ENCODE results near the gene ACSF3.

Gene ACSF3

GRCh38 chr16:89138843-89139520, 45.3 kb downstream of the ACSF3 start:
- H3K27me3 Mint-ChIP-seq = no peaks in the 10 kb centered on the region
- H3K4me3 Mint-ChIP-seq = no peak overlapping the region
- H3K4me1 Mint-ChIP-seq (ENCODE audit: low read depth) = peaks cover 2% of the 10 kb centered on the region
- H3K36me3 Mint-ChIP-seq (ENCODE audit: low read depth) = peaks cover 60% of the 10 kb centered on the region
- H3K27ac Mint-ChIP-seq = no peak overlapping the region
- H3K9me3 Mint-ChIP-seq = no peaks in the 10 kb centered on the region
- DNase-seq = no peak

DNA sequence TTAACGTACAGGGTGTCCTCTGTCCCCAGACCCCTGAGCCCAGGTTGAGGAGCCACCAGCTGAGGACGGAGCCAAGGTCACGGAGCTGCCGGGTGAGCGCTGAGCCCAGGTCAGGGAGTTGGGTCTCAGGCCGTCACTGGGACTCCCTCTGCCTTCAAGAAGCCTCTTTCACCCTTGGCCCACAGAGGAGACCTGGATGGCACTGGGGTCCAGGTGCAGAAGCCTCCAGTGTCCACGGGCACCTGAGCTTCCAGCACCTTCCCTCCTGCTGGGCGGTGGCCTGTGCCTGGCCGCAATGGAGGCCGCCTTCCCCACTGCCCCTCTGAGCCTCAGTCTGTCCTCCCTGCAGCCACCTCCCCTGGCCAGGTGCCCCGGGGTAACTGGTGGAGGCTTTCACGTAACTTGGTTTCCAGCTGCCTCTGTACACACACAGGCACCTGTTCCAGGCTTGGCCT, 46.3 kb downstream of the ACSF3 start:
- no peak for DNase-seq
- no peaks in the 10 kb centered on the region for H3K27me3 Mint-ChIP-seq
- H3K9me3 Mint-ChIP-seq = no peaks in the 10 kb centered on the region
- peaks cover 55% of the 10 kb centered on the region for H3K36me3 Mint-ChIP-seq (ENCODE audit: low read depth)
- no peak overlapping the region for H3K4me3 Mint-ChIP-seq
- H3K27ac Mint-ChIP-seq = no peak overlapping the region
- H3K4me1 Mint-ChIP-seq (ENCODE audit: low read depth) = no peaks in the 10 kb centered on the region

GRCh38 chr16:89140401-89140800, 46.7 kb downstream of the ACSF3 start:
- no peaks in the 10 kb centered on the region for H3K4me1 Mint-ChIP-seq (ENCODE audit: low read depth)
- H3K27me3 Mint-ChIP-seq = no peaks in the 10 kb centered on the region
- DNase-seq = no peak
- H3K27ac Mint-ChIP-seq = no peak overlapping the region
- no peak overlapping the region for H3K4me3 Mint-ChIP-seq
- no peaks in the 10 kb centered on the region for H3K9me3 Mint-ChIP-seq
- H3K36me3 Mint-ChIP-seq (ENCODE audit: low read depth) = peaks cover 56% of the 10 kb centered on the region

GRCh38 chr16:89140981-89141883, 47.6 kb downstream of the ACSF3 start:
- Mint-ChIP-seq H3K36me3 (ENCODE audit: low read depth) (peaks cover 55% of the 10 kb centered on the region), H3K9me3 (no peaks in the 10 kb centered on the region), H3K4me3 (no peak overlapping the region), H3K27ac (no peak overlapping the region), H3K4me1 (ENCODE audit: low read depth) (no peaks in the 10 kb centered on the region), H3K27me3 (no peaks in the 10 kb centered on the region)
- no peak for DNase-seq

DNA sequence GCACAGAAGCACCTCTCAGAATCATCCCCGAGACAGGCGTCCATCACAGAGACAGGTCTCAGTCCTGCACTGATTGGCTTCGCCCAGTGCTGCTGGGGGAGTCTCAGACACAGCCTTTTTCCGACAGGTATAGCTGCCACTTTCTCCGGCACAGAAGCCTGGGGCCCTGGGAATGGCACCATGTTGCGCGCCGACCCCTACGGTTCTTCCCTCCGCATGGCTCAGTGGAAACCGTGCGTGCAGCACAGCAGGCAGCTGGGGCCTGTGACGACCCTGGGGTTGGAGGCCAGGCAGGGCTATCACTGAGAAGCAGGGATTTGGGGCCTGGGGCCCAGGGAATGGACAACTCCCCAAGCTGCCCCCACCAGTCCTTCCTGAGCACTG, 48.2 kb downstream of the ACSF3 start:
- peaks cover 56% of the 10 kb centered on the region for H3K36me3 Mint-ChIP-seq (ENCODE audit: low read depth)
- no peak for DNase-seq
- H3K4me3 Mint-ChIP-seq = no peak overlapping the region
- H3K4me1 Mint-ChIP-seq (ENCODE audit: low read depth) = peaks cover 2% of the 10 kb centered on the region
- H3K27me3 Mint-ChIP-seq = no peaks in the 10 kb centered on the region
- no peaks in the 10 kb centered on the region for H3K9me3 Mint-ChIP-seq
- no peak overlapping the region for H3K27ac Mint-ChIP-seq

DNA sequence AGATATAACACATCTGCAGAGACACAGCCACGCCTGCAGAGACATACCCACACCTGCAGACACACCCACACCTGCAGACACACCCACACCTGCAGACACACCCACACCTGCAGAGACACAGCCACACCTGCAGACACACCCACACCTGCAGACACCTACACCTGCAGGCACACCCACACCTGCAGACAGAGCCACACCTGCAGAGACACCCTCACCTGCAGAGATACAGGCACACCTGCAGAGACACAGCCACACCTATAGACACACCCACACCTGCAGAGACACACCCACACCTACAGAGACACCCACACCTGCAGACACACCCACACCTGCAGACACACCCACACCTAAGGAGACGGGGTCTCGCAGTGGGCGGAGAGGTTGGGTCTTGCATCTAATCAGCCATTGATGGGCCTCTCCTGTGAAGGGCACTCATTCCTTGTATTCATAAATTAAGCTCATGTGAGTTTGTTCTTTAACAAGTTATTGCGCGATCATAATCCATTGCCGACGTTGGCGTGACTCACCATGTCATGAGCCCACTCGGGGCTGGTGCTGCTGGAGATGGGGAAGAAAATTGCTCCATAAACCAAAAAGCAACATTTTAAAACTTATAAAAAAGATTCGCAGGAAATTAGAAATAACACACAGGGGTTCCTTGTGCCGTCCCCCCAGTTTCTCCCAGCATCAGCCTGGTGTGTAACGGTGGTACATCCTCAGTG, 49.0 kb downstream of the ACSF3 start:
- H3K36me3 Mint-ChIP-seq (ENCODE audit: low read depth) = peaks cover 56% of the 10 kb centered on the region
- no peak for DNase-seq
- no peak overlapping the region for H3K4me3 Mint-ChIP-seq
- no peaks in the 10 kb centered on the region for H3K27me3 Mint-ChIP-seq
- no peaks in the 10 kb centered on the region for H3K9me3 Mint-ChIP-seq
- H3K4me1 Mint-ChIP-seq (ENCODE audit: low read depth) = peaks cover 2% of the 10 kb centered on the region
- no peak overlapping the region for H3K27ac Mint-ChIP-seq

DNA sequence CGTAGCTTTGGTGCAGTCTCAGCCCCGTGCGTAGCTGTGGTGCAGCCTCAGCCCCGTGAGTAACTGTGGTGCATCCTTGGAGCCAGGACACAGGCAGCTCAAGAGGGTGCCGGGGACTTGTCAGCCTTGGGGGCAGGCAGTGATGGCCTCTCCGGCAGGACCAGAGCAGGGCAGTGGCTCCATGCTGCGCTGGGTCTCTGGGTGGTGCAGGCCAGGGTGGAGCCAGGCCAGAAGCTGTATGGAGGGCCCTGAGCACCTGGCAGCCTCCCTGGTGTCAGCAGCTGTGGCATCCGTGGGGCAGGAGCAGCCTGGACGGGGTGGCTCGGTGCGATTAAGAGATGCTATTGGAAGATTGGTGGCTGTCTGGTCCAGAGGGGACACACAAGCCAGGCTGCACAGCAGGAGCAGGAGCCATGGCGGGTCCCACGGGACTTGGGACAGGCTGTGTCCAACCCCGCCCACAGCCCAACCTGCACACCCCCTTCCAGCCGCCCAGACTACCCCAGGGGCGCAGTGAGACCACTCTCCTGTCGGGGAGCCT, 49.6 kb downstream of the ACSF3 start:
- no peaks in the 10 kb centered on the region for H3K27me3 Mint-ChIP-seq
- peak overlapping the region; percentile 14 for H3K27ac Mint-ChIP-seq
- H3K36me3 Mint-ChIP-seq (ENCODE audit: low read depth) = peaks cover 63% of the 10 kb centered on the region

DNA sequence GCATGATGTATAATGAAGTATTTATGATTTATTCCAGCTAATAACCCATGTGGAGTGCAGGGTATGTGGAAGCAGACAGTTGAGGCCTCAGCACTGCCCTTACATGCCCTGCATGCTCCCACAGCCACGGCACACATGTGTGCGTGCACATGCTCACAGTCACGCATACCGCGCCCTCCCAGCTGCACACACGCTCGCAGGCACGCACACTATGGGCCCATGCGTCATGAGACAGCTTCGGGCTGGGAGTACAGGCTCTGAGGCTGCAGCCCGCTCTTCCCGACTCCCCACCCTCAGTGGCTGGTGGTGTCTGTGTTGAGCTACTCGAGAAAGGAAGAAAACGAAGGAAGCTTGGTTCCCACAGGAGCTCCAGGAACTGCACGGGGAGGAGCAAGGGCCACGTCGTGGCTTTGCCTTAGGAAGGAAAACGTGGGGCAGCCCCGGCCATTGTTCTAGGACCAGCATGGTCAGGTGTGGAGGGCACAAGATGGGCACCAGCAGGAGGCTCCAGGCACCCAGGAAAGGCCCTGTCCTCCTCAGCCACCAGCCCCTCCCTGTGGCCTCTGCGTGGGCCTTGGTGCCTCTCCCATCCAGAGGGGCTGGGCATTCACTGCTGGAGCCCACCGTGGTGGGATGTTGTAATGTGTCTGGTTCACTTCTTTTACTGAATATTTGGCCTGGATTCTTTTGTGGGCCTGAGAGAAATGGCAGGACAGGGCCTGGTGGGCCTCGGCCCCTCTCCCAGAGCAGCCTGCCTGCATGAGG, 50.4 kb downstream of the ACSF3 start:
- H3K9me3 Mint-ChIP-seq = peaks cover 4% of the 10 kb centered on the region
- H3K27ac Mint-ChIP-seq = peak overlapping the region; percentile 37
- H3K27me3 Mint-ChIP-seq = no peaks in the 10 kb centered on the region
- no peak overlapping the region for H3K4me3 Mint-ChIP-seq
- no peak for DNase-seq
- peaks cover 2% of the 10 kb centered on the region for H3K4me1 Mint-ChIP-seq (ENCODE audit: low read depth)
- peaks cover 71% of the 10 kb centered on the region for H3K36me3 Mint-ChIP-seq (ENCODE audit: low read depth)

More for the DNA sequence above, 49.6 kb downstream of the ACSF3 start:
- Mint-ChIP-seq H3K9me3 (no peaks in the 10 kb centered on the region), H3K4me3 (no peak overlapping the region), H3K4me1 (ENCODE audit: low read depth) (peaks cover 2% of the 10 kb centered on the region)
- no peak for DNase-seq

GRCh38 chr16:89144681-89145080, 51.0 kb downstream of the ACSF3 start:
- H3K36me3 Mint-ChIP-seq (ENCODE audit: low read depth) = peaks cover 77% of the 10 kb centered on the region
- no peaks in the 10 kb centered on the region for H3K27me3 Mint-ChIP-seq
- peaks cover 8% of the 10 kb centered on the region for H3K9me3 Mint-ChIP-seq
- no peak overlapping the region for H3K27ac Mint-ChIP-seq
- no peak overlapping the region for H3K4me3 Mint-ChIP-seq
- DNase-seq = no peak
- peaks cover 2% of the 10 kb centered on the region for H3K4me1 Mint-ChIP-seq (ENCODE audit: low read depth)

DNA sequence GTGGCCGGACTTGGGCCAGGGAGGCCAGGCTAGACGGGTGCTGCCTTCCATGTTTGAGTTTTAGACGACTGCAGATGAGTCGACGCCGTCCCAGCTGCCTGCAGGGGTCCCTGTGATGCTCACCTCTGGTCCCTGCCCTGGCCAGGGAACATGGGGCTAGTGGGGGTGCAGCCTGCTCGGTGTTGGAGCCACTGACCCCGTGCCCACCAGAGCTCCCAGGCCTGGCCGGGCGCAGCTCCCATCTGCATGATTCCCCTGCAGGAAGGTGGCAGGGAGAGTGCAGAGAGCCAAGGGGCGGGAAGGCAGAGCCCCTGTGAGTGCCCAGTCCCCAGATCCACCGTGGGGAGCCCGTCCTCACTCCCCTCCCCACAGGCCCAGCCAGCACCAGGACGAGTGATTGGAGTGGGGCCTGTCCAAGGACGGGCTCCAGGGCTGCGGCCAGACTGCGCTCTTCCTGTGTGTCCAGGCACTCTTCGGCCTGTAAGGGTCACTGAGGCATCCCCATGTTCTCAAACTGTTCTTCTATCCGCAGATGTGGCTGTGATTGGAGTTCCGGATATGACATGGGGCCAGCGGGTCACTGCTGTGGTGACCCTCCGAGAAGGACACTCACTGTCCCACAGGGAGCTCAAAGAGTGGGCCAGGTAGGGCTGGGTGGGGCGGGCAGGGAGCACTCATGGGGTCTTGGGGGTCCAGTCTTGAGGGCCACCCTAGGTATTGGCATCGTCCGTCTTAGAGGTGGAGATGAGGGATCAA, 51.9 kb downstream of the ACSF3 start:
- peaks cover 8% of the 10 kb centered on the region for H3K9me3 Mint-ChIP-seq
- peaks cover 2% of the 10 kb centered on the region for H3K4me1 Mint-ChIP-seq (ENCODE audit: low read depth)
- peaks cover 79% of the 10 kb centered on the region for H3K36me3 Mint-ChIP-seq (ENCODE audit: low read depth)
- H3K27me3 Mint-ChIP-seq = no peaks in the 10 kb centered on the region
- H3K4me3 Mint-ChIP-seq = no peak overlapping the region
- no peak for DNase-seq
- H3K27ac Mint-ChIP-seq = no peak overlapping the region

DNA sequence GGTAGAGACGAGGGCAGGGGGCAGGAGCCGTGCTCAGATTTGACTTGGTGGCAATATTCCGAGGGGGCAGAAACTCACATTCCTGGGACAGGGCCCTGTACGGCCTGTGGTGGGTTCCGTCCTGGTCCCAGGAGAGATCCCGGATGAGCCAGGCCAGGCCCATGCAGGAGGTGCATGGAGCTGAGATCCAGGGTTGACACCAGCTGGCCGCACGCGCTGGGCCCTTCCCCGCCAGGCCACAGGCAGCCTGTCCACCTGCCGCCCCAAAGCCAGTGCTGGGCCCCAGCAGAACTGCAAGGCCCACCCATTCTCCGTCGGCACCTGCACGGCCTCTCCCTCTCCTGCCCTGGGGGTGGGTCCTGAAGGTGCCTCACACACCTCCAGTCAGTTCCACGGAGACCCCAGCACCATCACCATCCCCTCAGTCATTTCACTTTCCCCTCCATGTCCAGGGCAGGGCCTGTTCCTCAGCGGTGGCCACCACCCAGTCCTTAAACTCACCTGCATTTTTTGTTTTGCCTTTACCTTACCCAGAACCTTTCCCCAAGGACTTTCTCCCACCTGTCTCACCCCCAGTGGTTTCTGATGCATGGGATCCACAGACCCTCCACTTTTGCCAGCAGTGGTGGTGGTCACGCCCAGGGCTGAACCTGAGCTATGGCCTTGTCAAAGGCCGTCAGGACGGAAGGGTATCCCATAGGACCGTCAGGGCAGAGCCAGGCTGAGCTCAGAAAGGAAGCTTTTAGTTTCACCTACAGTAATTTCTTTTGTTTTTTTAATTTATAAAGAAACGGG, 52.8 kb downstream of the ACSF3 start:
- Mint-ChIP-seq H3K4me1 (ENCODE audit: low read depth) (peaks cover 2% of the 10 kb centered on the region), H3K9me3 (peaks cover 8% of the 10 kb centered on the region), H3K36me3 (ENCODE audit: low read depth) (peaks cover 78% of the 10 kb centered on the region), H3K4me3 (no peak overlapping the region), H3K27me3 (no peaks in the 10 kb centered on the region), H3K27ac (peak overlapping the region; percentile 18)
- no peak for DNase-seq

DNA sequence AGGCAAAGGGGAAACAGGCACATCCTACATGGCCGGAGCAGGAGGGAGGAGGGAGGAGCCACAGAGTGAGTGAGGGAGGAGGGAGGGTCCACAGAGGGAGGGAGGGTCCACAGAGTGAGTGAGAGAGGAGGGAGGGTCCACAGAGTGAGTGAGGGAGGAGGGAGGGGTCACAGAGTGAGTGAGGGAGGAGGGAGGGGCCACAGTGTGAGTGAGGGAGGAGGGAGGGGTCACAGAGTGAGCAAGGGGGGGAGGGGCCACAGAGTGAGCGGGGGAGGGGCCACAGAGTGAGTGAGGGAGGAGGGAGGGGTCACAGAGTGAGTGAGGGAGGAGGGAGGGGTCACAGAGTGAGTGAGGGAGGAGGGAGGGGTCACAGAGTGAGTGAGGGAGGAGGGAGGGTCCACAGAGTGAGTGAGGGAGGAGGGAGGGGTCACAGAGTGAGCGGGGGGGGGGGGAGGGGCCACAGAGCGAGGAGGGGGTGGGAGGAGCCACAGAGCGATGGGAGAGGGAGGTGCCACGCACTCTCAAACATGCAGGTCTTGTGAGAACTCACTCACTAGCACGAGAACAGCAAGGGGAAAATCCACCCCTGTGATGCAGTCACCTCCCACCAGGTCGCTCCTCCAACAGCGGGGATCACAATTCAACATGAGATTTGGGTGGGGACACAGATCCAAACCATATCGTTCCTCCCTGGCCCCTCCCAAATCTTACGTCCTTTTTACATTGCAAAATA, 53.6 kb downstream of the ACSF3 start:
- peaks cover 2% of the 10 kb centered on the region for H3K4me1 Mint-ChIP-seq (ENCODE audit: low read depth)
- no peak for DNase-seq
- peaks cover 80% of the 10 kb centered on the region for H3K36me3 Mint-ChIP-seq (ENCODE audit: low read depth)
- peak overlapping the region; percentile 17 for H3K27ac Mint-ChIP-seq
- no peak overlapping the region for H3K4me3 Mint-ChIP-seq
- no peaks in the 10 kb centered on the region for H3K27me3 Mint-ChIP-seq
- H3K9me3 Mint-ChIP-seq = peaks cover 8% of the 10 kb centered on the region

Data from activated T-cell treated with anti-CD3 and anti-CD28 coated beads, Interleukin-2, amount 50 U/mL, for 24 hours (primary cell).